SU-DHL-6 (cell line): ENCODE measurements around the gene FBN3.

Source experiments
- EZH2phosphoT487 ChIP-seq: fragments of 200-600 bp; sonication (generic), shearing (Covaris generic); conservative IDR thresholded peaks from 2 replicates; pipeline ENCODE4 v1.6.1; 2018; ENCODE audit warnings: mild to moderate bottlenecking, antibody characterized with exemption, low read length, moderate library complexity, mixed read lengths
- TF ChIP-seq, protein P1 (sequence below): fragments of 200-600 bp; sonication (generic); IDR thresholded peaks from one replicate; pipeline ENCODE4 v1.5.1; 2017; ENCODE audit warnings: antibody characterized with exemption, mild to moderate bottlenecking, low read length, moderate library complexity; ENCODE audit not compliant: insufficient read depth, poor library complexity, severe bottlenecking

DNA sequence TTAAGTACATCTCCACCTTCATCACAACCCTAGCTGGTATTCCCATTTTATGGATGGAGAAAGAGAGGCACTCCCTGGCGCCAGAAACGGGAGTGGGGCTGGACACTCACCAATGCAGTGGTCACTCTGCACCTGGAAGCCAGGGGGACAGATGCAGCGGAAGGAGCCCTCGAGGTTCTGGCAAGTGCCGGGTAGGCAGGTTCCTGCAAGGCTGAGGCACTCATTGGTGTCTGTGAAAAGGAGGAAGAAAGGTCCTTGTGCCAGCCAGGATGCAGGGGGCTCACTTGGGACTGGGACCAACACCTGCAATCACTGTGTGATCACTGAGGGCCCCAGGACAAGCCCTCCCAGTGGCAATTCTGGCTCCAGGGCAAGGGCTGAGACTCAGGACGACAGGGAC is 55.1 kb downstream of the FBN3 start:
- TF ChIP-seq, protein P1, sequence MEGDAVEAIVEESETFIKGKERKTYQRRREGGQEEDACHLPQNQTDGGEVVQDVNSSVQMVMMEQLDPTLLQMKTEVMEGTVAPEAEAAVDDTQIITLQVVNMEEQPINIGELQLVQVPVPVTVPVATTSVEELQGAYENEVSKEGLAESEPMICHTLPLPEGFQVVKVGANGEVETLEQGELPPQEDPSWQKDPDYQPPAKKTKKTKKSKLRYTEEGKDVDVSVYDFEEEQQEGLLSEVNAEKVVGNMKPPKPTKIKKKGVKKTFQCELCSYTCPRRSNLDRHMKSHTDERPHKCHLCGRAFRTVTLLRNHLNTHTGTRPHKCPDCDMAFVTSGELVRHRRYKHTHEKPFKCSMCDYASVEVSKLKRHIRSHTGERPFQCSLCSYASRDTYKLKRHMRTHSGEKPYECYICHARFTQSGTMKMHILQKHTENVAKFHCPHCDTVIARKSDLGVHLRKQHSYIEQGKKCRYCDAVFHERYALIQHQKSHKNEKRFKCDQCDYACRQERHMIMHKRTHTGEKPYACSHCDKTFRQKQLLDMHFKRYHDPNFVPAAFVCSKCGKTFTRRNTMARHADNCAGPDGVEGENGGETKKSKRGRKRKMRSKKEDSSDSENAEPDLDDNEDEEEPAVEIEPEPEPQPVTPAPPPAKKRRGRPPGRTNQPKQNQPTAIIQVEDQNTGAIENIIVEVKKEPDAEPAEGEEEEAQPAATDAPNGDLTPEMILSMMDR, result no peak
- TF ChIP-seq EZH2phosphoT487, result no peak
